DOHH2 (cell line): ENCODE data around the gene PDIA2.

ENCODE experiments used
- H3F3A ChIP-seq: fragments of 200-600 bp; sonication (generic), shearing (Covaris generic); 2 replicates; pipeline ENCODE4 v1.6.0; 2016; ENCODE audit warnings: antibody characterized with exemption, mild to moderate bottlenecking; ENCODE audit not compliant: control insufficient read depth, insufficient read depth
- H3K27ac ChIP-seq: fragments of 200-600 bp; sonication (generic); 2 replicates; pipeline ENCODE4 v1.5.1; 2014; ENCODE audit warnings: low read depth, mild to moderate bottlenecking, low read length, moderate library complexity
- H3K27me3 ChIP-seq: fragments of 200-600 bp; sonication (generic); 2 replicates; pipeline ENCODE4 v1.6.1; 2014; ENCODE audit warnings: mild to moderate bottlenecking, low read length, mixed read lengths; ENCODE audit not compliant: control insufficient read depth
- H3K36me3 ChIP-seq: fragments of 200-600 bp; sonication (generic); 2 replicates; pipeline ENCODE4 v1.6.1; 2014; ENCODE audit warnings: mild to moderate bottlenecking, low read length, moderate library complexity, mixed read lengths; ENCODE audit not compliant: control insufficient read depth
- H3K4me1 ChIP-seq: fragments of 200-600 bp; sonication (generic); 2 replicates; pipeline ENCODE4 v1.6.1; 2014; ENCODE audit warnings: mild to moderate bottlenecking, low read length, mixed read lengths; ENCODE audit not compliant: control insufficient read depth
- H3K4me2 ChIP-seq: fragments of 200-600 bp; sonication (generic); 2 replicates; pipeline ENCODE4 v1.6.0; 2014; ENCODE audit warnings: mild to moderate bottlenecking, low read length, moderate library complexity
- H3K4me3 ChIP-seq: fragments of 200-600 bp; sonication (generic); 2 replicates; pipeline ENCODE4 v1.5.1; 2014; ENCODE audit warnings: mild to moderate bottlenecking, low read length, mixed read lengths
- H3K79me2 ChIP-seq: fragments of 200-600 bp; sonication (generic); 2 replicates; pipeline ENCODE4 v1.6.1; 2014; ENCODE audit warnings: mild to moderate bottlenecking, low read length, mixed read lengths; ENCODE audit not compliant: control insufficient read depth
- H3K9me2 ChIP-seq: fragments of 200-600 bp; sonication (generic); replicated peaks from 2 replicates; pipeline ENCODE4 v1.6.1; 2014; ENCODE audit warnings: mild to moderate bottlenecking, low read length, mixed read lengths; ENCODE audit not compliant: control insufficient read depth
- H3K9me3 ChIP-seq: fragments of 200-600 bp; sonication (generic); 2 replicates; pipeline ENCODE4 v1.6.1; 2014; ENCODE audit warnings: antibody characterized with exemption, low read length, mixed read lengths; ENCODE audit not compliant: control insufficient read depth, insufficient read depth
- H4K20me1 ChIP-seq: fragments of 200-600 bp; sonication (generic); 2 replicates; pipeline ENCODE4 v1.6.0; 2014; ENCODE audit warnings: low read depth, mild to moderate bottlenecking, antibody characterized with exemption, low read length, moderate library complexity; ENCODE audit not compliant: control insufficient read depth, insufficient read depth
- EZH2phosphoT487 ChIP-seq: fragments of 200-600 bp; sonication (generic); IDR thresholded peaks from 2 replicates; pipeline ENCODE4 v1.6.1; 2017; ENCODE audit warnings: borderline replicate concordance, mild to moderate bottlenecking, antibody characterized with exemption, low read length, moderate library complexity, mixed read lengths
- TF ChIP-seq, protein P1 (sequence below): fragments of 200-600 bp; sonication (generic); IDR thresholded peaks from one replicate; pipeline ENCODE4 v1.5.1; 2014; ENCODE audit warnings: antibody characterized with exemption, mild to moderate bottlenecking, low read depth, low read length; ENCODE audit not compliant: poor library complexity, severe bottlenecking

PDIA2 gene

DNA sequence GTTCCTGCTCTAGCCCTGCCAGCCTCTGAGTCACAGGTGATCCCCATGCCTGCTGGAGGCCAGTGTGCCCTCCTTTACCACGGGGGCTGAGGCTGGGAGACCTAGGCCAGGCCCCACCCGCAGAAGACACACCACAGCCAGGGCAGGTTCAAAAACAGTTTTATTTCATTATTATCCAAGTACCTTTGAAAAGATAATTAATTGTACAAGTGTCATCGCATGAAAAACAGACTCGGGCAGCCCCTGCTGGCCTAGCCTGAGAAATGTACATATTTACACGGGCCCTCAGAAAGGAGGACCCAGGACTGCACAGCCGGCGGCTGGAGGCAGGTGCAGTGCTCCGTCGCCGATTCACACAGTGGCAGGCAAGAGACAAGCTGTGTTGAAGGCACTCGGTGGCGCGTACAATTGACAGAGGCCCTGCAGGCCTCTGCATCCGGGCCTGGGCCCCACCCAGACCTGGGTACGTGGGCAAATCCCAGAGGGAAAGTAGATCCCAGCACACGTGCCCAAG is 4.4 kb downstream of the PDIA2 start:
- no peak overlapping the region for H3K4me2 ChIP-seq
- no peak overlapping the region for H3K27ac ChIP-seq
- no peaks in the 10 kb centered on the region for H3K9me2 ChIP-seq
- peaks cover 9% of the 10 kb centered on the region for H3K4me1 ChIP-seq
- H3K27me3 ChIP-seq: no peaks in the 10 kb centered on the region
- TF ChIP-seq, protein P1, sequence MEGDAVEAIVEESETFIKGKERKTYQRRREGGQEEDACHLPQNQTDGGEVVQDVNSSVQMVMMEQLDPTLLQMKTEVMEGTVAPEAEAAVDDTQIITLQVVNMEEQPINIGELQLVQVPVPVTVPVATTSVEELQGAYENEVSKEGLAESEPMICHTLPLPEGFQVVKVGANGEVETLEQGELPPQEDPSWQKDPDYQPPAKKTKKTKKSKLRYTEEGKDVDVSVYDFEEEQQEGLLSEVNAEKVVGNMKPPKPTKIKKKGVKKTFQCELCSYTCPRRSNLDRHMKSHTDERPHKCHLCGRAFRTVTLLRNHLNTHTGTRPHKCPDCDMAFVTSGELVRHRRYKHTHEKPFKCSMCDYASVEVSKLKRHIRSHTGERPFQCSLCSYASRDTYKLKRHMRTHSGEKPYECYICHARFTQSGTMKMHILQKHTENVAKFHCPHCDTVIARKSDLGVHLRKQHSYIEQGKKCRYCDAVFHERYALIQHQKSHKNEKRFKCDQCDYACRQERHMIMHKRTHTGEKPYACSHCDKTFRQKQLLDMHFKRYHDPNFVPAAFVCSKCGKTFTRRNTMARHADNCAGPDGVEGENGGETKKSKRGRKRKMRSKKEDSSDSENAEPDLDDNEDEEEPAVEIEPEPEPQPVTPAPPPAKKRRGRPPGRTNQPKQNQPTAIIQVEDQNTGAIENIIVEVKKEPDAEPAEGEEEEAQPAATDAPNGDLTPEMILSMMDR: peak; percentile 19
- TF ChIP-seq EZH2phosphoT487: no peak
- H3K79me2 ChIP-seq: no peaks in the 10 kb centered on the region
- H3F3A ChIP-seq: no peaks in the 10 kb centered on the region
- no peak overlapping the region for H3K4me3 ChIP-seq
- H3K9me3 ChIP-seq: no peaks in the 10 kb centered on the region
- H3K36me3 ChIP-seq: peaks cover 5% of the 10 kb centered on the region; the same call in 1 of the 2 replicates
- H4K20me1 ChIP-seq: no peaks in the 10 kb centered on the region

DNA sequence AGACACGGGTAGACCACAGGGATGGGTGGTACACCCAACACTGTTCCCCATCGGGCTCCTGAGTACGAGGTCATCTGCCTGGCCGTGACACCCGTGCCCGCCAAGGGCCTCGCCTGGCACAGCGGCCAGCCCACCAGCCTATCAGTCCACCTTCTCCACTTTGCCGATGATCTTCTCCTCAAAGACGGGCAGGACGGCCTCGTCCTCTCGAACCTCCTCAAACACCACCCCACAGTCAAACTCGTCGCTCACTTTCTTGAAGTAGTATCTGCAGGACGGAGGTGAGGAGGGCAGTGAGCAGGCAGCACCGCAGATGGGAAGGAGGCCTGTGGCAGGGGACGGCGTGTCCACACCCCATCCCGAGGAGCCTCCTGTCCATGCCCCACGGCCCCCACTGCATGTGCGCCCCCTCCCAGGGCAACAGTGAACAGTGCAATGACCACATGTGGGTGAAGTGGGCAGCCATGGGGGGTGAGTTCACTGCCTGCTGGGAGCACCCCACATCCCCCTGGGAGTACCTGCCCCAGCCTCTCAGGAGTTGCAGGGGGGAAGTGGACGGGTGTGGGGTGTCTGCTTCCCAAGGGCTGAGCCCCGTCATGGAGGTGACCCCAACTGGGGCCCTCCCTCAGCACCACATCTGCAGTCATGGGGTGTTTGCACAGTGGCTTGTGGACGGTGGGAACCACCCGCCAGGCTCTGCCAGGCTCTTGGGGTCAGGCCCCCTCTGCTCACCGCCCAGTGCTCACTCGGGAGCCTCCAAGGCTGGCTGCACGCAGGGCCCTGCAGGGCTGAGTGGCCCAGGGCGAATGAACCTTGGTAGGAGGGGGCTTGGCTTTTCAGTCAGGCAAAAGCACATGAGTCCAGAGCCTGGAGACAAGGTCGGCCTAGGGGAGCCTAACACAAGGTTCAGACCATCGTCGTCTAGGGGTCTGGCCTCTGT is 5.3 kb downstream of the PDIA2 start:
- H3K4me3 ChIP-seq: no peak overlapping the region
- peaks cover 9% of the 10 kb centered on the region for H3K4me1 ChIP-seq
- H3K4me2 ChIP-seq: no peak overlapping the region
- no peaks in the 10 kb centered on the region for H3K79me2 ChIP-seq
- H3K36me3 ChIP-seq: peaks cover 9% of the 10 kb centered on the region; the same call in 1 of the 2 replicates
- no peaks in the 10 kb centered on the region for H3F3A ChIP-seq
- no peaks in the 10 kb centered on the region for H4K20me1 ChIP-seq
- TF ChIP-seq EZH2phosphoT487: no peak
- TF ChIP-seq, protein P1: no peak
- no peak overlapping the region for H3K27ac ChIP-seq
- H3K9me3 ChIP-seq: no peaks in the 10 kb centered on the region
- H3K9me2 ChIP-seq: no peaks in the 10 kb centered on the region
- no peaks in the 10 kb centered on the region for H3K27me3 ChIP-seq

DNA sequence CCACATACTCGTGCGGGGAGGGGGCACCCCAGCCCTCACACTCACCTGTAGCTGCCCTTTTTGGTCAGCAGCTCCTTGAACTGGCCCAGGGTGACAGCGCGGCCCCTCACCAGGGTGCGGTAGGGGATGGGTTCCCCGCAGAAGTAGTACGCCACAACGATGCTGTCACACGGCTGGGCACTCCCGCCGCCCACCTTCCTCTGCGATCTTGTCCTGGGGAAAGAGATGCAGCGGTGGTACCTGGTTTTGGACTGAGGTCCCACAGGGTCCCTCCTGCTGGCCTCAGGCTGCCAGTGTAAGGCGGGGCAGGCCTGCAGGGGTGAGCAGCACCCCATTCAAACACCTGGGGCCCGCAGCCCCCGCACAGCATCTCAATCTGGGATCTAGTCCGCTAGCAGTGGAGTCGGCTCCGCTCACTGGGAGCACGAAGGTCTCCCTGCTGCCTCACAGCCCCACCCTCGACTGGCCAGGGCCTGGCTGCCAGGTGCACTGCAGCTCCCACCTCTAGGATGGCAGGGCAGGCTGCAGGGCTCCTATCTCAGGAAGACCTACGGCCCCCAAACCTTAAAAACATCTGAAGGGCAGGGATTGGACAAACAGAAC is 6.5 kb downstream of the PDIA2 start:
- Histone ChIP-seq H3K9me2 (no peaks in the 10 kb centered on the region), H3F3A (no peaks in the 10 kb centered on the region), H3K4me2 (no peak overlapping the region), H3K79me2 (no peaks in the 10 kb centered on the region), H3K36me3 (peaks cover 9% of the 10 kb centered on the region; the same call in 1 of the 2 replicates), H4K20me1 (no peaks in the 10 kb centered on the region), H3K27ac (no peak overlapping the region), H3K4me1 (peaks cover 9% of the 10 kb centered on the region), H3K9me3 (no peaks in the 10 kb centered on the region), H3K4me3 (no peak overlapping the region), H3K27me3 (no peaks in the 10 kb centered on the region)
- TF ChIP-seq EZH2phosphoT487: no peak
- TF ChIP-seq, protein P1: no peak
